GM23338 (cell line): ENCODE measurements around the gene POPDC2. TPM values are rescaled to one million over a fixed set of nuclear protein-coding genes. Genes with fewer than 3 reads are reported as not detected.

ENCODE experiments used
- ATAC-seq: fragments of 200-7000 bp; cut with Tn5 transposase; 3 replicates; pipeline ENCODE4 v1.9.1; 2020
- DNase-seq: peaks from one replicate; pipeline ENCODE4 v3.0.0-alpha.2; 2015; ENCODE audit warnings: low spot score
- H2AFZ ChIP-seq: fragments of 200-600 bp; sonication (generic); 2 replicates; pipeline ENCODE4 v1.8.0; 2016; ENCODE audit warnings: antibody characterized with exemption, mild to moderate bottlenecking, moderate library complexity
- H3F3A ChIP-seq: fragments of 200-600 bp; sonication (generic); replicated peaks from 2 replicates; pipeline ENCODE4 v1.8.0; 2017; ENCODE audit warnings: antibody characterized with exemption, mixed run types, low read depth
- H3K27ac ChIP-seq: fragments of 200-600 bp; sonication (generic); 2 replicates; pipeline ENCODE4 v1.6.1; 2016; ENCODE audit warnings: low read depth
- H3K27me3 ChIP-seq: fragments of 200-600 bp; sonication (generic); 2 replicates; pipeline ENCODE4 v1.8.0; 2016; ENCODE audit warnings: mild to moderate bottlenecking, mixed run types, moderate library complexity; ENCODE audit not compliant: insufficient read depth
- H3K36me3 ChIP-seq: fragments of 200-600 bp; sonication (generic); 2 replicates; pipeline ENCODE4 v1.8.0; 2016; ENCODE audit warnings: mild to moderate bottlenecking; ENCODE audit not compliant: insufficient read depth
- H3K4me1 ChIP-seq: fragments of 200-600 bp; sonication (generic); 2 replicates; pipeline ENCODE4 v1.8.0; 2016; ENCODE audit warnings: mild to moderate bottlenecking, moderate library complexity; ENCODE audit not compliant: insufficient read depth
- H3K4me2 ChIP-seq: fragments of 200-600 bp; sonication (generic); 2 replicates; pipeline ENCODE4 v1.7.1; 2017; ENCODE audit warnings: mixed run types
- H3K4me3 ChIP-seq: fragments of 200-600 bp; sonication (generic); 2 replicates; pipeline ENCODE4 v1.6.1; 2016; ENCODE audit warnings: mixed run types
- H3K79me2 ChIP-seq: fragments of 200-600 bp; sonication (generic); replicated peaks from 2 replicates; pipeline ENCODE4 v1.8.0; 2017; ENCODE audit warnings: mild to moderate bottlenecking; ENCODE audit not compliant: insufficient read depth
- H3K9me2 ChIP-seq: fragments of 200-600 bp; sonication (generic); 2 replicates; pipeline ENCODE4 v1.8.0; 2017; ENCODE audit not compliant: insufficient read depth
- H4K20me1 ChIP-seq: fragments of 200-600 bp; sonication (generic); replicated peaks from 2 replicates; pipeline ENCODE4 v1.8.0; 2017; ENCODE audit warnings: mild to moderate bottlenecking; ENCODE audit not compliant: insufficient read depth
- H3K27ac Mint-ChIP-seq: 2 replicates; pipeline ENCODE4 v1.8.0; 2020; ENCODE audit warnings: inconsistent platforms, mild to moderate bottlenecking, moderate library complexity, mixed read lengths
- H3K27me3 Mint-ChIP-seq: 3 replicates; pipeline ENCODE4 v1.8.0; 2022; ENCODE audit warnings: low read depth, mild to moderate bottlenecking, moderate library complexity, mixed read lengths, inconsistent platforms; ENCODE audit not compliant: insufficient read depth, poor library complexity
- H3K36me3 Mint-ChIP-seq: 3 replicates; pipeline ENCODE4 v1.8.0; 2021; ENCODE audit warnings: low read depth, mild to moderate bottlenecking, inconsistent platforms, moderate library complexity, mixed read lengths
- H3K4me1 Mint-ChIP-seq: 3 replicates; pipeline ENCODE4 v1.8.0; 2020; ENCODE audit warnings: mild to moderate bottlenecking, inconsistent platforms, mixed read lengths
- H3K4me3 Mint-ChIP-seq: 3 replicates; pipeline ENCODE4 v1.8.0; 2021; ENCODE audit warnings: moderate library complexity, mild to moderate bottlenecking, inconsistent platforms, mixed read lengths
- H3K9me3 Mint-ChIP-seq: 3 replicates; pipeline ENCODE4 v1.8.0; 2020; ENCODE audit warnings: moderate library complexity, mild to moderate bottlenecking, inconsistent platforms, mixed read lengths
- CREB1 ChIP-seq: fragments of 250-450 bp; sonication (Bioruptor Pico); IDR thresholded peaks from 2 replicates; pipeline ENCODE4 v1.5.0; 2020; ENCODE audit warnings: low read depth, mild to moderate bottlenecking, moderate library complexity
- CTCF ChIP-seq, 2 experiments: fragments of 200-600 bp in 1 of 2; sonication (generic) in 1 of 2; conservative IDR thresholded peaks; 2 replicates each; pipeline versions ENCODE4 v1.5.1 to v1.6.1; 2016 to 2017; ENCODE audit warnings: antibody characterized with exemption in 2 of 2, low read depth in 2 of 2, mild to moderate bottlenecking in 2 of 2, moderate library complexity in 1 of 2
- ETS1 ChIP-seq: IDR thresholded peaks from 2 replicates; pipeline ENCODE4 v1.6.1; 2016; ENCODE audit warnings: antibody characterized with exemption
- EZH2 ChIP-seq: fragments of 200-600 bp; sonication (generic); IDR thresholded peaks from one replicate; pipeline ENCODE4 v1.8.0; 2017; ENCODE audit warnings: antibody characterized with exemption, mild to moderate bottlenecking, low read depth; ENCODE audit not compliant: unreplicated experiment
- JUNB ChIP-seq: IDR thresholded peaks from one replicate; pipeline ENCODE4 v1.6.1; 2016; ENCODE audit warnings: antibody characterized with exemption; ENCODE audit not compliant: unreplicated experiment
- NANOG ChIP-seq: IDR thresholded peaks from 2 replicates; pipeline ENCODE4 v1.6.1; 2016; ENCODE audit warnings: antibody characterized with exemption, borderline replicate concordance
- POLR2AphosphoS5 ChIP-seq: IDR thresholded peaks from 2 replicates; pipeline ENCODE4 v1.6.1; 2016; ENCODE audit warnings: antibody characterized with exemption, low read depth
- REST ChIP-seq: IDR thresholded peaks from one replicate; pipeline ENCODE4 v1.6.1; 2018; ENCODE audit warnings: antibody characterized with exemption; ENCODE audit not compliant: unreplicated experiment
- STAT1 ChIP-seq: IDR thresholded peaks from one replicate; pipeline ENCODE4 v1.6.1; 2016; ENCODE audit warnings: antibody characterized with exemption; ENCODE audit not compliant: unreplicated experiment
- ZNF331 ChIP-seq: fragments of 250-450 bp; sonication (Bioruptor Pico); IDR thresholded peaks from 2 replicates; pipeline ENCODE4 v1.5.0; 2020; ENCODE audit warnings: low read depth, mild to moderate bottlenecking, moderate library complexity
- ZNF462 ChIP-seq: fragments of 250-450 bp; sonication (Bioruptor Pico); IDR thresholded peaks from 2 replicates; pipeline ENCODE4 v1.5.0; 2020; ENCODE audit warnings: mild to moderate bottlenecking, moderate library complexity
- polyA plus RNA-seq: library from polyadenylated mRNA; unstranded; fragments of >200 nt; fragmentation: Nextera tagmentation; extraction: Ambion mirVana; gene quantifications from 2 replicates; pipeline ENCODE4 v1.2.1, GENCODE V29; 2016
- total RNA-seq: library from RNA; depleted of rRNA; stranded (reverse); fragments of >200 nt; shearing (Covaris generic); gene quantifications from 2 replicates; pipeline ENCODE4 v1.2.3, GENCODE V29; 2014

The POPDC2 gene
- total and polyA plus RNA-seq, 2 experiments from 2014 or later = 0.36 TPM; not detected in 1

GRCh38 chr3:119677641-119677934 is 17.2 kb upstream of the POPDC2 start (continued):
- TF ChIP-seq ZNF462 (CRISPR knock-in tag) (no peak), NANOG (no peak)

GRCh38 chr3:119676771-119677640 is 16.6 kb upstream of the POPDC2 start, which contains the start of gene COX17:
COX17 (minus strand) TSS chr3:119677406; CDS start chr3:119677310, 96 bp downstream.
- Histone ChIP-seq H2AFZ (peak within 1 kb of the TSS; percentile 56; the same call in 1 of the 2 replicates), H3K27me3 (no peaks in the 10 kb centered on the region), H3K4me1 (peaks cover 6% of the 10 kb centered on the region; the same call in 1 of the 2 replicates), H3K27ac (peak within 1 kb of the TSS; percentile 82), H3K79me2 (peaks cover 17% of the 10 kb centered on the region), H3K4me2 (peak within 1 kb of the TSS; percentile 97), H3F3A (no peaks in the 10 kb centered on the region), H3K9me2 (no peaks in the 10 kb centered on the region), H3K36me3 (peaks cover 19% of the 10 kb centered on the region), H3K4me3 (peak within 1 kb of the TSS; percentile 75), H4K20me1 (no peaks in the 10 kb centered on the region)
- peak; percentile 98 for DNase-seq
- H3K36me3 Mint-ChIP-seq = peaks cover 30% of the 10 kb centered on the region
- peak within 1 kb of the TSS; percentile 97 for H3K27ac Mint-ChIP-seq
- H3K4me3 Mint-ChIP-seq = peak within 1 kb of the TSS; percentile 94
- peak; percentile 90 for ATAC-seq
- peaks cover 8% of the 10 kb centered on the region for H3K27me3 Mint-ChIP-seq
- H3K4me1 Mint-ChIP-seq = peaks cover 15% of the 10 kb centered on the region; the same call in 1 of the 3 replicates
- no peaks in the 10 kb centered on the region for H3K9me3 Mint-ChIP-seq
- TF ChIP-seq ZNF331 (CRISPR knock-in tag) (no peak), ETS1 (peak; percentile 45; the same call in 1 of the 2 replicates), NANOG (no peak), CTCF (conservative IDR thresholded peaks at IDR 0.05; ENCODE audit: low read depth in 2 of 2) (0 out of 4 replicates have a peak, but pooled peaks of 1 of the 2 experiments have one; percentile 2), REST (no peak), CREB1 (no peak), JUNB (no peak), EZH2 (no peak), STAT1 (no peak), POLR2AphosphoS5 (peak; percentile 63)
